AG04450 (cell line): ENCODE data around the gene UTP11. TPM values are rescaled to one million over a fixed set of nuclear protein-coding genes. Genes with fewer than 3 reads are reported as not detected.

Source experiments
- CTCF ChIA-PET: fragments of 300-600, 350-600 bp; formaldehyde crosslinking; extraction: SDS; loops from one replicate; lab custom pipeline; 2022; ENCODE audit warnings: antibody characterized with exemption, inconsistent platforms; lab: Charles Lee
- POLR2A ChIA-PET: fragments of 350-600 bp; formaldehyde crosslinking; extraction: SDS; loops from one replicate; lab custom pipeline; 2021; ENCODE audit warnings: antibody characterized with exemption, inconsistent platforms; lab: Yijun Ruan, JAX
- DNase-seq: peaks from one replicate; pipeline ENCODE4 v3.0.0-alpha.2; 2011; ENCODE audit warnings: low read depth, low spot score
- H3K27ac ChIP-seq: one replicate; pipeline ENCODE4 v1.5.1; 2012; ENCODE audit warnings: low read depth, low read length, control low read depth
- H3K27me3 ChIP-seq: one replicate; pipeline ENCODE4 v1.6.0; 2012; ENCODE audit warnings: low read length; ENCODE audit not compliant: control insufficient read depth, insufficient read depth
- H3K4me3 ChIP-seq: 2 replicates; pipeline ENCODE4 v1.5.1; 2011; ENCODE audit warnings: mild to moderate bottlenecking, low read depth, low read length, control low read depth
- H3K9me3 ChIP-seq: 2 replicates; pipeline ENCODE4 v1.5.1; 2012; ENCODE audit warnings: low read length; ENCODE audit not compliant: control insufficient read depth, insufficient read depth
- CTCF ChIP-seq: IDR thresholded peaks from 2 replicates; pipeline ENCODE4 v1.5.1; 2011; ENCODE audit warnings: low read depth, low read length, control low read depth, inconsistent platforms
- polyA plus RNA-seq: library from polyadenylated mRNA; depleted of rRNA; stranded (reverse); fragments of >200 nt; gene quantifications from 2 replicates; pipeline ENCODE4 v1.2.3, GENCODE V29; 2011; rRNA removed
- small RNA-seq: library from RNA; depleted of rRNA; stranded (forward); fragments of <200 nt; gene quantifications from one replicate; pipeline ENCODE3, GENCODE V24; 2012; ENCODE audit warnings: low read depth; ENCODE audit not compliant: insufficient read length

The UTP11 gene
- polyA plus RNA-seq, 1 experiment: 43.8 TPM

GRCh38 chr1:38074302-38074677 lies 61.8 kb downstream of the UTP11 start:
- Histone ChIP-seq H3K27ac (no peak overlapping the region), H3K4me3 (no peak overlapping the region), H3K27me3 (peaks cover 33% of the 10 kb centered on the region), H3K9me3 (no peaks in the 10 kb centered on the region)
- CTCF ChIA-PET: no interaction called here
- POLR2A ChIA-PET: no interaction called here
- TF ChIP-seq CTCF: no peak
- DNase-seq: no peak

Small RNA genes within 50 kb of the gene (small RNA-seq; reads per million reads assigned to genes)
- gene RNU6-510P: not detected

Other genes starting within 250 kb of the UTP11 start
- not detected in 2 replicates for gene EPHA10, start 247.6 kb upstream of the UTP11 start, polyA plus RNA-seq
- gene MANEAL, start 218.9 kb upstream of the UTP11 start, polyA plus RNA-seq: 0.32 and 0.65 TPM in 2 replicates
- gene C1orf122, start 204.9 kb upstream of the UTP11 start, polyA plus RNA-seq: 26.0 and 30.3 TPM in 2 replicates
- gene YRDC, start 204.5 kb upstream of the UTP11 start, polyA plus RNA-seq: 15.2 and 15.6 TPM in 2 replicates
- 6.8 and 8.6 TPM in 2 replicates for gene MTF1, start 153.1 kb upstream of the UTP11 start, polyA plus RNA-seq
- gene INPP5B, start 65.7 kb upstream of the UTP11 start, polyA plus RNA-seq: 20.1 and 21.9 TPM in 2 replicates
- 60.0 and 76.1 TPM in 2 replicates for gene SF3A3, start 22.7 kb upstream of the UTP11 start, polyA plus RNA-seq
- gene FHL3, start 7.2 kb upstream of the UTP11 start, polyA plus RNA-seq: 10.0 and 13.5 TPM in 2 replicates
- not detected in 2 replicates for gene POU3F1, start 34.1 kb downstream of the UTP11 start, polyA plus RNA-seq